H1 (cell line): ENCODE results near the gene HMGB4. TPM values are rescaled to one million over a fixed set of nuclear protein-coding genes. Genes with fewer than 3 reads are reported as not detected.

ENCODE experiments used
- CTCF ChIA-PET: fragments of 300-600 bp; sonication (Branson Sonifier 250); formaldehyde crosslinking; loops from one replicate; lab custom pipeline; 2021; ENCODE audit not compliant: partially characterized antibody; lab: Charles Lee
- POLR2A ChIA-PET: fragments of 300-600 bp; sonication (Branson Sonifier 250); formaldehyde crosslinking; loops from one replicate; lab custom pipeline; 2021; ENCODE audit warnings: inconsistent platforms; ENCODE audit not compliant: partially characterized antibody; lab: Charles Lee
- DNase-seq, 2 experiments: peaks; one replicate each; pipeline versions ENCODE4 v3.0.0 to v3.0.0-alpha.2; 2010 to 2022; ENCODE audit warnings: low spot score in 2 of 2, low read depth in 1 of 2, mixed read lengths in 1 of 2
- FAIRE-seq: peaks from 2 replicates; lab custom pipeline; 2011; peaks lifted over from hg19 to GRCh38; lab: Jason Lieb, UNC
- H2AFZ ChIP-seq: 2 replicates; pipeline ENCODE4 v1.8.1; 2012; ENCODE audit warnings: low read length, inconsistent platforms
- H2AK5ac ChIP-seq: 2 replicates; pipeline ENCODE4 v1.6.1; 2013; ENCODE audit warnings: low read depth, low read length
- H2BK120ac ChIP-seq: replicated peaks from 2 replicates; pipeline ENCODE3; 2013; ENCODE audit warnings: low read depth, low read length, inconsistent platforms
- H2BK12ac ChIP-seq: 2 replicates; pipeline ENCODE4 v1.6.1; 2013; ENCODE audit warnings: low read depth, low read length
- H2BK15ac ChIP-seq: 2 replicates; pipeline ENCODE4 v1.6.1; 2013; ENCODE audit warnings: low read length
- H2BK20ac ChIP-seq: 2 replicates; pipeline ENCODE4 v1.6.1; 2013; ENCODE audit warnings: low read length
- H2BK5ac ChIP-seq: 2 replicates; pipeline ENCODE4 v1.6.1; 2013; ENCODE audit warnings: low read depth, low read length
- H3K14ac ChIP-seq: 2 replicates; pipeline ENCODE4 v1.6.1; 2013; ENCODE audit warnings: inconsistent platforms; ENCODE audit not compliant: insufficient read length
- H3K18ac ChIP-seq: 2 replicates; pipeline ENCODE4 v1.6.1; 2013; ENCODE audit warnings: low read length; ENCODE audit errors: extremely low read depth
- H3K23ac ChIP-seq: 2 replicates; pipeline ENCODE4 v1.6.1; 2013; ENCODE audit warnings: inconsistent platforms; ENCODE audit not compliant: insufficient read length
- H3K23me2 ChIP-seq: 2 replicates; pipeline ENCODE4 v1.6.1; 2013; ENCODE audit warnings: low read depth, low read length
- H3K27ac ChIP-seq: 2 replicates; pipeline ENCODE4 v1.6.1; 2011; ENCODE audit warnings: low read depth, low read length, inconsistent platforms
- H3K27me3 ChIP-seq, 4 experiments: replicated peaks in 1 of 4; 1 replicate in 1 of 4; 2 replicates in 3 of 4; pipeline versions ENCODE4 v1.6.1 to v1.8.1; 2011 to 2013; ENCODE audit warnings: low read length in 3 of 4, mild to moderate bottlenecking in 3 of 4, inconsistent platforms in 2 of 4, mixed read lengths in 2 of 4, moderate library complexity in 1 of 4; ENCODE audit not compliant: control insufficient read depth in 3 of 4, insufficient read depth in 3 of 4; ENCODE audit errors: extremely low read depth in 1 of 4
- H3K36me3 ChIP-seq, 4 experiments: 2 replicates each; pipeline versions ENCODE4 v1.6.1 to v1.8.1; 2011 to 2013; ENCODE audit warnings: mild to moderate bottlenecking in 4 of 4, low read length in 3 of 4, moderate library complexity in 2 of 4, control low read depth in 1 of 4, inconsistent platforms in 1 of 4; ENCODE audit not compliant: insufficient read depth in 4 of 4, control insufficient read depth in 2 of 4
- H3K4ac ChIP-seq: replicated peaks from 2 replicates; pipeline ENCODE3; 2013; ENCODE audit warnings: low read length, low read depth, mixed read lengths, inconsistent platforms; ENCODE audit not compliant: insufficient read length
- H3K4me1 ChIP-seq, 4 experiments: replicated peaks in 1 of 4; 1 replicate in 1 of 4; 2 replicates in 3 of 4; pipeline versions ENCODE4 v1.6.1 to v1.8.1; 2011 to 2013; ENCODE audit warnings: low read length in 3 of 4, inconsistent platforms in 2 of 4, mixed read lengths in 1 of 4; ENCODE audit not compliant: insufficient read depth in 4 of 4, control insufficient read depth in 3 of 4
- H3K4me2 ChIP-seq, 2 experiments: 2 replicates each; pipeline versions ENCODE4 v1.6.1 to v1.8.1; 2011 to 2013; ENCODE audit warnings: low read depth in 2 of 2, low read length in 2 of 2, control low read depth in 1 of 2, inconsistent platforms in 1 of 2, mild to moderate bottlenecking in 1 of 2; ENCODE audit not compliant: insufficient read depth in 1 of 2
- H3K4me3 ChIP-seq, 4 experiments: fragments of 200-600, 300-600 bp in 1 of 4; sonication (generic), shearing (Covaris generic), sonication (Bioruptor Twin) in 1 of 4; 2 replicates each; pipeline versions ENCODE4 v1.5.1 to v1.8.1; 2011 to 2016; ENCODE audit warnings: low read length in 4 of 4, low read depth in 3 of 4, control low read depth in 2 of 4, inconsistent platforms in 2 of 4, mild to moderate bottlenecking in 2 of 4, mixed read lengths in 1 of 4, moderate library complexity in 1 of 4; ENCODE audit not compliant: insufficient read depth in 2 of 4; ENCODE audit errors: extremely low read depth in 1 of 4
- H3K56ac ChIP-seq: replicated peaks from 2 replicates; pipeline ENCODE3; 2013; ENCODE audit warnings: low read depth, mild to moderate bottlenecking, mixed read lengths, low read length, inconsistent platforms; ENCODE audit not compliant: insufficient read length
- H3K79me1 ChIP-seq: 2 replicates; pipeline ENCODE4 v1.6.1; 2013; ENCODE audit warnings: low read depth, low read length, control low read depth
- H3K79me2 ChIP-seq, 2 experiments: 2 replicates each; pipeline versions ENCODE4 v1.6.1 to v1.8.1; 2012 to 2013; ENCODE audit warnings: low read length in 2 of 2, mild to moderate bottlenecking in 2 of 2, inconsistent platforms in 1 of 2; ENCODE audit not compliant: insufficient read depth in 2 of 2, control insufficient read depth in 1 of 2
- H3K9ac ChIP-seq, 4 experiments: replicated peaks in 1 of 4; 1 replicate in 1 of 4; 2 replicates in 3 of 4; pipeline versions ENCODE4 v1.6.1 to v1.8.1; 2011 to 2013; ENCODE audit warnings: low read depth in 3 of 4, low read length in 3 of 4, control low read depth in 2 of 4, mild to moderate bottlenecking in 2 of 4, moderate library complexity in 2 of 4, inconsistent platforms in 1 of 4; ENCODE audit errors: extremely low read depth in 1 of 4
- H3K9me3 ChIP-seq, 2 experiments: 2 replicates each; pipeline versions ENCODE4 v1.6.1 to v1.8.1; 2012 to 2013; ENCODE audit warnings: mild to moderate bottlenecking in 2 of 2, moderate library complexity in 2 of 2, control low read depth in 1 of 2, inconsistent platforms in 1 of 2, low read depth in 1 of 2, low read length in 1 of 2, mixed read lengths in 1 of 2; ENCODE audit not compliant: insufficient read depth in 2 of 2
- H4K20me1 ChIP-seq, 2 experiments: replicated peaks in 1 of 2; 2 replicates each; pipeline versions ENCODE3 to v1.8.1; 2011 to 2013; ENCODE audit warnings: inconsistent platforms in 2 of 2, low read length in 2 of 2, mild to moderate bottlenecking in 1 of 2; ENCODE audit not compliant: insufficient read depth in 2 of 2, control insufficient read depth in 1 of 2
- H4K5ac ChIP-seq: 2 replicates; pipeline ENCODE4 v1.6.1; 2013; ENCODE audit warnings: low read length, low read depth, mixed read lengths, inconsistent platforms; ENCODE audit not compliant: insufficient read length
- H4K8ac ChIP-seq: 2 replicates; pipeline ENCODE4 v1.8.0; 2013; ENCODE audit warnings: mild to moderate bottlenecking, moderate library complexity, low read length, inconsistent platforms; ENCODE audit not compliant: insufficient read depth; ENCODE audit errors: extremely low read depth
- H4K91ac ChIP-seq: replicated peaks from 2 replicates; pipeline ENCODE3; 2013; ENCODE audit warnings: low read length, mixed read lengths, inconsistent platforms; ENCODE audit not compliant: insufficient read length
- CEBPB ChIP-seq: IDR thresholded peaks from 2 replicates; pipeline ENCODE4 v1.6.1; 2012; ENCODE audit warnings: low read depth, low read length
- EGR1 ChIP-seq: IDR thresholded peaks from 2 replicates; pipeline ENCODE4 v1.6.1; 2011; ENCODE audit warnings: low read depth, low read length, borderline replicate concordance
- RBBP5 ChIP-seq: IDR thresholded peaks from 2 replicates; pipeline ENCODE4 v1.7.1; 2012; ENCODE audit warnings: low read depth, mild to moderate bottlenecking, inconsistent platforms, low read length, moderate library complexity, borderline replicate concordance
- SP4 ChIP-seq: IDR thresholded peaks from 2 replicates; pipeline ENCODE4 v1.6.1; 2012; ENCODE audit warnings: low read length, inconsistent platforms
- SRF ChIP-seq: IDR thresholded peaks from 2 replicates; pipeline ENCODE4 v1.6.1; 2011; ENCODE audit warnings: mild to moderate bottlenecking, low read depth, low read length, moderate library complexity
- WGBS, 2 experiments: shearing (Covaris generic) in 1 of 2; methylation state at CpG; one replicate each; pipeline versions ENCODE4 v1.1.6 to v1.1.7; 2013 to 2015; ENCODE audit warnings: low lambda C conversion rate in 2 of 2, mixed read lengths in 2 of 2, inconsistent platforms in 1 of 2, low coverage in 1 of 2, missing lambda C conversion rate in 1 of 2; ENCODE audit not compliant: insufficient replicate concordance in 2 of 2, insufficient coverage in 1 of 2, insufficient read length in 1 of 2; ENCODE audit errors: extremely low coverage in 1 of 2, missing lambda C conversion rate in 1 of 2; 5-methylcytosine and 5-hydroxymethylcytosine counted together
- polyA plus RNA-seq, 7 experiments: library from polyadenylated mRNA; depleted of rRNA in 3 of 7; stranded (reverse) in 5 of 7; unstranded in 2 of 7; fragments of >200 nt in 5 of 7; fragments of 200-250 nt in 2 of 7; gene quantifications; 1 replicate in 5 of 7; 2 replicates in 1 of 7; 4 replicates in 1 of 7; pipeline versions ENCODE4 v1.2.1 to v1.2.3, GENCODE V29; 2011 to 2013; ENCODE audit warnings: missing spikeins in 2 of 7, mixed read lengths in 2 of 7
- total RNA-seq: library from RNA; stranded (reverse); fragmentation: NEBNext Ultra II Directional; extraction: Animal tissue kit (Norgen Biotek cat#: 25700); gene quantifications from 2 replicates; pipeline ENCODE4 v1.2.1, GENCODE V29; 2021

HMGB4 gene
- total and polyA plus RNA-seq, 2 of the 8 experiments (the other 6 are each of a cell fraction or from before 2014, with no cell fraction given): not detected

- Histone ChIP-seq H3K23ac (no peak overlapping the region), H3K9me3 (no peaks in the 10 kb centered on the region), H3K79me2 (no peaks in the 10 kb centered on the region), H4K91ac (no peak overlapping the region), H3K9ac (no peak overlapping the region), H3K18ac (no peak overlapping the region)
- TF ChIP-seq RBBP5: no peak
- TF ChIP-seq SP4: no peak
- TF ChIP-seq CEBPB: no peak
- no peak for TF ChIP-seq SRF
- TF ChIP-seq EGR1: no peak
- TF ChIP-seq, all 59 proteins: peak for 0
- no peak overlapping the region for H2AK5ac ChIP-seq
- H3K27me3 ChIP-seq: no peaks in the 10 kb centered on the region
- H3K27ac ChIP-seq: no peak overlapping the region
- no peak overlapping the region for H3K56ac ChIP-seq
- FAIRE-seq (no peak), DNase-seq (no peak)
- no peak overlapping the region for H4K5ac ChIP-seq
- H3K4me2 ChIP-seq: no peak overlapping the region
- H3K23me2 ChIP-seq: no peaks in the 10 kb centered on the region
- H2BK120ac ChIP-seq: no peak overlapping the region
- H2BK15ac ChIP-seq: no peak overlapping the region
- ChIA-PET CTCF (interaction anchor here (0.6 to 1.2 kb wide), 5 partner anchors 44 to 526 kb away, joined by 3 read pairs; no protein-coding TSS in a partner anchor), POLR2A (no interaction called here)
- H3K79me1 ChIP-seq: peaks cover 3% of the 10 kb centered on the region; the same call in 1 of the 2 replicates
- H2BK12ac ChIP-seq: no peak overlapping the region
- 96% methylated on average over 9 of the region's 9 CpGs; no CpG with 5 or more reads in 1 of the 2 experiments for WGBS, 2 experiments
- no peak overlapping the region for H2BK5ac ChIP-seq
- H3K14ac ChIP-seq: no peak overlapping the region
- H3K4me3 ChIP-seq: no peak overlapping the region
- no peak overlapping the region for H2AFZ ChIP-seq
- H4K8ac ChIP-seq: no peak overlapping the region
- no peaks in the 10 kb centered on the region for H3K36me3 ChIP-seq
- no peak overlapping the region for H2BK20ac ChIP-seq
- H4K20me1 ChIP-seq: peaks cover 0 to 2% of the 10 kb centered on the region in 2 experiments
- H3K4ac ChIP-seq: no peak overlapping the region
- peaks cover 0 to 5% (median 2%) of the 10 kb centered on the region in 4 experiments; a peak in 3 of 7 replicates for H3K4me1 ChIP-seq
These were observed 35.0 kb downstream of the HMGB4 start for GRCh38 chr1:33898881-33899280.
